ENCODE measurements around the gene DKKL1.

Gene DKKL1

GRCh38 chr19:49374665-49375434 lies 11.2 kb downstream of the DKKL1 start:
- Histone ChIP-seq H3K4me2 (no peak overlapping the region), H3K36me3 (ENCODE audit: insufficient read depth) (no peaks in the 10 kb centered on the region), H4K20me1 (ENCODE audit: insufficient read depth) (no peaks in the 10 kb centered on the region), H3K4me1 (ENCODE audit: low read depth, poor library complexity, severe bottlenecking) (no peaks in the 10 kb centered on the region), H3K27me3 (ENCODE audit: insufficient read depth, low read depth) (peaks cover 80% of the 10 kb centered on the region), H3K4me3 (IDR thresholded peaks at IDR 0.05; ENCODE audit: insufficient read depth, low read depth, low read length) (no peak overlapping the region), H3K9ac (no peak overlapping the region), H2AFZ (ENCODE audit: low read depth) (no peak overlapping the region), H3K79me2 (ENCODE audit: insufficient read depth, low read depth) (no peaks in the 10 kb centered on the region), H3K27ac (no peak overlapping the region)
- TF ChIP-seq, protein P1, sequence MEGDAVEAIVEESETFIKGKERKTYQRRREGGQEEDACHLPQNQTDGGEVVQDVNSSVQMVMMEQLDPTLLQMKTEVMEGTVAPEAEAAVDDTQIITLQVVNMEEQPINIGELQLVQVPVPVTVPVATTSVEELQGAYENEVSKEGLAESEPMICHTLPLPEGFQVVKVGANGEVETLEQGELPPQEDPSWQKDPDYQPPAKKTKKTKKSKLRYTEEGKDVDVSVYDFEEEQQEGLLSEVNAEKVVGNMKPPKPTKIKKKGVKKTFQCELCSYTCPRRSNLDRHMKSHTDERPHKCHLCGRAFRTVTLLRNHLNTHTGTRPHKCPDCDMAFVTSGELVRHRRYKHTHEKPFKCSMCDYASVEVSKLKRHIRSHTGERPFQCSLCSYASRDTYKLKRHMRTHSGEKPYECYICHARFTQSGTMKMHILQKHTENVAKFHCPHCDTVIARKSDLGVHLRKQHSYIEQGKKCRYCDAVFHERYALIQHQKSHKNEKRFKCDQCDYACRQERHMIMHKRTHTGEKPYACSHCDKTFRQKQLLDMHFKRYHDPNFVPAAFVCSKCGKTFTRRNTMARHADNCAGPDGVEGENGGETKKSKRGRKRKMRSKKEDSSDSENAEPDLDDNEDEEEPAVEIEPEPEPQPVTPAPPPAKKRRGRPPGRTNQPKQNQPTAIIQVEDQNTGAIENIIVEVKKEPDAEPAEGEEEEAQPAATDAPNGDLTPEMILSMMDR (conservative IDR thresholded peaks at IDR 0.05; ENCODE audit: low read depth, low read length), result no peak

- H3K9ac ChIP-seq, result no peak overlapping the region
- no peak overlapping the region for H3K27ac ChIP-seq
- TF ChIP-seq, protein P1 (conservative IDR thresholded peaks at IDR 0.05; ENCODE audit: low read depth, low read length), result no peak
- H3K4me2 ChIP-seq, result no peak overlapping the region
- no peaks in the 10 kb centered on the region for H3K36me3 ChIP-seq (ENCODE audit: insufficient read depth)
- no peaks in the 10 kb centered on the region for H3K79me2 ChIP-seq (ENCODE audit: insufficient read depth, low read depth)
- H3K27me3 ChIP-seq (ENCODE audit: insufficient read depth, low read depth), result peaks cover 84% of the 10 kb centered on the region
- no peaks in the 10 kb centered on the region for H3K4me1 ChIP-seq (ENCODE audit: low read depth, poor library complexity, severe bottlenecking)
- no peak overlapping the region for H2AFZ ChIP-seq (ENCODE audit: low read depth)
- H3K4me3 ChIP-seq (IDR thresholded peaks at IDR 0.05; ENCODE audit: insufficient read depth, low read depth, low read length), result no peak overlapping the region
- H4K20me1 ChIP-seq (ENCODE audit: insufficient read depth), result no peaks in the 10 kb centered on the region
Observed at GRCh38 chr19:49378512-49378911, 14.8 kb downstream of the DKKL1 start.

- Histone ChIP-seq H3K27me3 (ENCODE audit: insufficient read depth, low read depth) (peaks cover 82% of the 10 kb centered on the region), H3K9ac (no peak overlapping the region), H4K20me1 (ENCODE audit: insufficient read depth) (no peaks in the 10 kb centered on the region), H2AFZ (ENCODE audit: low read depth) (no peak overlapping the region), H3K36me3 (ENCODE audit: insufficient read depth) (no peaks in the 10 kb centered on the region), H3K4me1 (ENCODE audit: low read depth, poor library complexity, severe bottlenecking) (no peaks in the 10 kb centered on the region), H3K79me2 (ENCODE audit: insufficient read depth, low read depth) (no peaks in the 10 kb centered on the region), H3K4me3 (IDR thresholded peaks at IDR 0.05; ENCODE audit: insufficient read depth, low read depth, low read length) (no peak overlapping the region), H3K4me2 (no peak overlapping the region), H3K27ac (no peak overlapping the region)
- TF ChIP-seq, protein P1 (conservative IDR thresholded peaks at IDR 0.05; ENCODE audit: low read depth, low read length), result no peak
Observed at GRCh38 chr19:49380391-49380790, 16.7 kb downstream of the DKKL1 start.

DNA sequence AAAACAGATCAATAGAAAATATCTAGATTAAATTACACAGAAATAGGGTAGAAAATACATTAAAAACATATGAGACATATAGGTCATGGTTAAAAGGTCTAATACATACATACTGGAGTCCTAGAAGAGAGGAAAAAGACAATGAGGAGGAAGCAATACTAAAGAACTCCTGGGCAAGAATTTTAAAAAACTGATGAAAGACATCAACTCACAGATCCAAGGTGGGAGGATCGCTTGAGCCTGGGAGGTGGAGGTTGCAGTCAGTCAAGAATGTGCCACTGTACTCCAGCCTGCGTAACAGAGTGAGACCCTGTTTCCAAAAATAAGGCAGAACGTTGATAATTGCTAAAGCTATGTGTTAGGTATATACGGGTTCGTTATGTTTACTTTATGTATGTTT lies 19.0 kb downstream of the DKKL1 start:
- Histone ChIP-seq H3K27me3 (ENCODE audit: insufficient read depth, low read depth) (peaks cover 65% of the 10 kb centered on the region), H2AFZ (ENCODE audit: low read depth) (no peak overlapping the region), H3K4me2 (no peak overlapping the region), H3K4me3 (IDR thresholded peaks at IDR 0.05; ENCODE audit: insufficient read depth, low read depth, low read length) (no peak overlapping the region), H3K79me2 (ENCODE audit: insufficient read depth, low read depth) (no peaks in the 10 kb centered on the region), H4K20me1 (ENCODE audit: insufficient read depth) (no peaks in the 10 kb centered on the region), H3K4me1 (ENCODE audit: low read depth, poor library complexity, severe bottlenecking) (no peaks in the 10 kb centered on the region), H3K36me3 (ENCODE audit: insufficient read depth) (no peaks in the 10 kb centered on the region), H3K9ac (no peak overlapping the region), H3K27ac (no peak overlapping the region)
- TF ChIP-seq, protein P1 (conservative IDR thresholded peaks at IDR 0.05; ENCODE audit: low read depth, low read length), result no peak
